Muscle layer of duodenum (tissue), 2 donors: ENCODE results near the gene ACSF3.

Experiments used
- H3K27ac ChIP-seq: one replicate; pipeline ENCODE4 v1.7.0; 2013; ENCODE audit warnings: mild to moderate bottlenecking, low read length
- H3K27me3 ChIP-seq: one replicate; pipeline ENCODE4 v1.7.0; 2013; ENCODE audit warnings: low read depth, mild to moderate bottlenecking, control low read depth, low read length
- H3K36me3 ChIP-seq, 2 donors: one replicate each; pipeline ENCODE4 v1.7.0; 2013; ENCODE audit warnings: low read length in 2 of 2, control low read depth in 1 of 2, mild to moderate bottlenecking in 1 of 2; ENCODE audit not compliant: insufficient read depth in 2 of 2, control insufficient read depth in 1 of 2
- H3K4me1 ChIP-seq, 2 donors: one replicate each; pipeline ENCODE4 v1.7.0; 2013; ENCODE audit warnings: low read length in 2 of 2, mild to moderate bottlenecking in 2 of 2, control low read depth in 1 of 2, moderate library complexity in 1 of 2; ENCODE audit not compliant: insufficient read depth in 2 of 2, control insufficient read depth in 1 of 2
- H3K4me3 ChIP-seq, 2 donors: one replicate each; pipeline ENCODE4 v1.7.0; 2013; ENCODE audit warnings: low read length in 2 of 2, low read depth in 1 of 2, mild to moderate bottlenecking in 1 of 2
- H3K9me3 ChIP-seq, 2 donors: one replicate each; pipeline ENCODE4 v1.7.0; 2013; ENCODE audit warnings: low read length in 2 of 2, control low read depth in 1 of 2, mild to moderate bottlenecking in 1 of 2; ENCODE audit not compliant: control insufficient read depth in 1 of 2
- donor health status: healthy.

Gene ACSF3

DNA sequence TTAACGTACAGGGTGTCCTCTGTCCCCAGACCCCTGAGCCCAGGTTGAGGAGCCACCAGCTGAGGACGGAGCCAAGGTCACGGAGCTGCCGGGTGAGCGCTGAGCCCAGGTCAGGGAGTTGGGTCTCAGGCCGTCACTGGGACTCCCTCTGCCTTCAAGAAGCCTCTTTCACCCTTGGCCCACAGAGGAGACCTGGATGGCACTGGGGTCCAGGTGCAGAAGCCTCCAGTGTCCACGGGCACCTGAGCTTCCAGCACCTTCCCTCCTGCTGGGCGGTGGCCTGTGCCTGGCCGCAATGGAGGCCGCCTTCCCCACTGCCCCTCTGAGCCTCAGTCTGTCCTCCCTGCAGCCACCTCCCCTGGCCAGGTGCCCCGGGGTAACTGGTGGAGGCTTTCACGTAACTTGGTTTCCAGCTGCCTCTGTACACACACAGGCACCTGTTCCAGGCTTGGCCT is 46.3 kb downstream of the ACSF3 start:
- Histone ChIP-seq H3K27me3 (no peaks in the 10 kb centered on the region), H3K27ac (no peak overlapping the region), H3K9me3 (no peaks in the 10 kb centered on the region), H3K4me1 (no peaks in the 10 kb centered on the region), H3K36me3 (peaks cover 17 to 60% of the 10 kb centered on the region in 2 donors), H3K4me3 (no peak overlapping the region)

GRCh38 chr16:89140401-89140800 is 46.7 kb downstream of the ACSF3 start:
- Histone ChIP-seq H3K4me3 (no peak overlapping the region), H3K36me3 (peaks cover 14 to 63% of the 10 kb centered on the region in 2 donors), H3K9me3 (no peaks in the 10 kb centered on the region), H3K27ac (no peak overlapping the region), H3K4me1 (no peaks in the 10 kb centered on the region), H3K27me3 (no peaks in the 10 kb centered on the region)

DNA sequence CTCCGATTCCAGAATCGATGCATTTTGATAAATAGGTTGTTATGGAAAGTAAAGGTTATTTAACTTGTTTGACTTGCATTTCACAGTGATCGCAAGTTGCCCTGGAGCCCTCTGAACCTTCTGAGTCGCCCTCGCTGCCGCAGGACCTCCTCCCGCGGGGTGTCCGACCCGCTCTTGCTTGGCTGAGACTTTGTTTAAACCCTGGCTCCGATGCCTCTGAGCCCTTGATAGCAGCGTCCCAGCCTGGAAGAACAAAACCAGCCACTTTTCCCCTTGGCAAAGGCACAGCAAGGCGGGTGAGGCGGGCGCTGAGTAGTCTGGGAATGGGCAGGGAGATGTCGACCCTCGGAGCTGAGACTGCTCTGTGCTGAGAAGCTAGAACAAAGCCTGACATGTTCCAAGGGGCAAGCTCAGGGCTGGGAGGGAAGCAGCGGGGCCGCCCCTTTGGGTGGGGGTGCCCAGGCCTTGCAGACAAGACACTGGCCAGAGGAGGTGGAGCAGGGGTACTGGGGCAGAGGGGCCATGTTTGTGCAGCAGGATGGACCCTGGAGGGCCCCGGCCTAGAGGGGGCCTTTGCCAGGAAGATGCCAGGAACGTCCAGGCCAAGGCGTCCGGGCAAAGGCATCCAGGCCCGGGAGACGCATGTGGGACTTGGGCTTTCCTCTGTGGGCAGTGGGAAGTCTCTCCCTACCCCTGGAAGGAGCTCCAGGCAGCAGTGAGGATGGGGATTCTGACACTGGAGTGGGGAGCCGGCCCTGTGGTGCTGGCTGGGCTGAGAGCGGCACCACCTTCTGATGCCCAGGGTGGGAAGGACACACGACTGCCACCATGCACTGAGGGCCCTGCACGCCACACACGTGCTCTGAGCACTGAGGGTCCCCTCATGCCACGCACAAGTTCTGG is 47.6 kb downstream of the ACSF3 start:
- H3K36me3 ChIP-seq = peaks cover 18 to 67% of the 10 kb centered on the region in 2 donors
- no peak overlapping the region for H3K27ac ChIP-seq
- no peak overlapping the region for H3K4me3 ChIP-seq
- no peaks in the 10 kb centered on the region for H3K4me1 ChIP-seq
- H3K9me3 ChIP-seq = no peaks in the 10 kb centered on the region
- no peaks in the 10 kb centered on the region for H3K27me3 ChIP-seq

GRCh38 chr16:89141884-89142267 is 48.2 kb downstream of the ACSF3 start:
- no peaks in the 10 kb centered on the region for H3K9me3 ChIP-seq
- no peaks in the 10 kb centered on the region for H3K27me3 ChIP-seq
- peaks cover 24 to 66% of the 10 kb centered on the region in 2 donors for H3K36me3 ChIP-seq
- H3K27ac ChIP-seq = no peak overlapping the region
- H3K4me1 ChIP-seq = no peaks in the 10 kb centered on the region
- no peak overlapping the region for H3K4me3 ChIP-seq

DNA sequence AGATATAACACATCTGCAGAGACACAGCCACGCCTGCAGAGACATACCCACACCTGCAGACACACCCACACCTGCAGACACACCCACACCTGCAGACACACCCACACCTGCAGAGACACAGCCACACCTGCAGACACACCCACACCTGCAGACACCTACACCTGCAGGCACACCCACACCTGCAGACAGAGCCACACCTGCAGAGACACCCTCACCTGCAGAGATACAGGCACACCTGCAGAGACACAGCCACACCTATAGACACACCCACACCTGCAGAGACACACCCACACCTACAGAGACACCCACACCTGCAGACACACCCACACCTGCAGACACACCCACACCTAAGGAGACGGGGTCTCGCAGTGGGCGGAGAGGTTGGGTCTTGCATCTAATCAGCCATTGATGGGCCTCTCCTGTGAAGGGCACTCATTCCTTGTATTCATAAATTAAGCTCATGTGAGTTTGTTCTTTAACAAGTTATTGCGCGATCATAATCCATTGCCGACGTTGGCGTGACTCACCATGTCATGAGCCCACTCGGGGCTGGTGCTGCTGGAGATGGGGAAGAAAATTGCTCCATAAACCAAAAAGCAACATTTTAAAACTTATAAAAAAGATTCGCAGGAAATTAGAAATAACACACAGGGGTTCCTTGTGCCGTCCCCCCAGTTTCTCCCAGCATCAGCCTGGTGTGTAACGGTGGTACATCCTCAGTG is 49.0 kb downstream of the ACSF3 start:
- Histone ChIP-seq H3K36me3 (peaks cover 24 to 64% of the 10 kb centered on the region in 2 donors), H3K4me3 (no peak overlapping the region), H3K4me1 (no peaks in the 10 kb centered on the region), H3K27ac (no peak overlapping the region), H3K27me3 (no peaks in the 10 kb centered on the region), H3K9me3 (no peaks in the 10 kb centered on the region)

GRCh38 chr16:89143201-89143741 is 49.6 kb downstream of the ACSF3 start:
- H3K4me3 ChIP-seq = no peak overlapping the region
- no peaks in the 10 kb centered on the region for H3K4me1 ChIP-seq
- H3K9me3 ChIP-seq = no peaks in the 10 kb centered on the region
- no peak overlapping the region for H3K27ac ChIP-seq
- H3K36me3 ChIP-seq = peaks cover 24 to 62% of the 10 kb centered on the region in 2 donors
- H3K27me3 ChIP-seq = no peaks in the 10 kb centered on the region

DNA sequence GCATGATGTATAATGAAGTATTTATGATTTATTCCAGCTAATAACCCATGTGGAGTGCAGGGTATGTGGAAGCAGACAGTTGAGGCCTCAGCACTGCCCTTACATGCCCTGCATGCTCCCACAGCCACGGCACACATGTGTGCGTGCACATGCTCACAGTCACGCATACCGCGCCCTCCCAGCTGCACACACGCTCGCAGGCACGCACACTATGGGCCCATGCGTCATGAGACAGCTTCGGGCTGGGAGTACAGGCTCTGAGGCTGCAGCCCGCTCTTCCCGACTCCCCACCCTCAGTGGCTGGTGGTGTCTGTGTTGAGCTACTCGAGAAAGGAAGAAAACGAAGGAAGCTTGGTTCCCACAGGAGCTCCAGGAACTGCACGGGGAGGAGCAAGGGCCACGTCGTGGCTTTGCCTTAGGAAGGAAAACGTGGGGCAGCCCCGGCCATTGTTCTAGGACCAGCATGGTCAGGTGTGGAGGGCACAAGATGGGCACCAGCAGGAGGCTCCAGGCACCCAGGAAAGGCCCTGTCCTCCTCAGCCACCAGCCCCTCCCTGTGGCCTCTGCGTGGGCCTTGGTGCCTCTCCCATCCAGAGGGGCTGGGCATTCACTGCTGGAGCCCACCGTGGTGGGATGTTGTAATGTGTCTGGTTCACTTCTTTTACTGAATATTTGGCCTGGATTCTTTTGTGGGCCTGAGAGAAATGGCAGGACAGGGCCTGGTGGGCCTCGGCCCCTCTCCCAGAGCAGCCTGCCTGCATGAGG is 50.4 kb downstream of the ACSF3 start:
- Histone ChIP-seq H3K9me3 (no peaks in the 10 kb centered on the region), H3K4me3 (no peak overlapping the region), H3K27me3 (no peaks in the 10 kb centered on the region), H3K27ac (no peak overlapping the region), H3K4me1 (no peaks in the 10 kb centered on the region), H3K36me3 (peaks cover 24 to 65% of the 10 kb centered on the region in 2 donors)

DNA sequence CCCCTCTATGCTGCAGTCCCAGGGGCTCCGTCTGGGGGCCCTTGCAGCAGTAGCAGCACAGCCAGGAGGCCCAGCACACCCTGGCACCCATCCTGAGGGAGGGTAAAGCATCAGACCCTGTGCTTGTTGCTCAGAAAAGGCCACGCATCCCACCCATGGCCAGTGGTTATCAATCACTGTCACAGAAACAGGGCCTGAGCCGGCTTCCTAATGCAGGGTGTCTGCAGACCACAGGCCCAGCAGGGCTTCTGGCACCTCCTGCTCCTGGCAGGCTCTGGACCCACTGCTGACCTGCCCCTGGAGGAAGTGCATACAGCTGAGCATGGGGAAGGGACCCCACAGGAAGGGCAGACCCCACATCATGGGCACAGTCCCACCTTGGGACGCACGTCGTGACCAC is 51.0 kb downstream of the ACSF3 start:
- Histone ChIP-seq H3K4me1 (no peaks in the 10 kb centered on the region), H3K4me3 (no peak overlapping the region), H3K27me3 (no peaks in the 10 kb centered on the region), H3K27ac (no peak overlapping the region), H3K9me3 (peaks cover 0 to 3% of the 10 kb centered on the region in 2 donors), H3K36me3 (peaks cover 24 to 69% of the 10 kb centered on the region in 2 donors)

- peaks cover 0 to 3% of the 10 kb centered on the region in 2 donors for H3K9me3 ChIP-seq
- no peaks in the 10 kb centered on the region for H3K27me3 ChIP-seq
- peaks cover 32 to 69% of the 10 kb centered on the region in 2 donors for H3K36me3 ChIP-seq
These were observed 51.9 kb downstream of the ACSF3 start for GRCh38 chr16:89145406-89146161.

GRCh38 chr16:89146211-89147005 is 52.8 kb downstream of the ACSF3 start:
- Histone ChIP-seq H3K27me3 (no peaks in the 10 kb centered on the region), H3K4me3 (no peak overlapping the region), H3K27ac (no peak overlapping the region), H3K36me3 (peaks cover 35 to 63% of the 10 kb centered on the region in 2 donors), H3K4me1 (no peaks in the 10 kb centered on the region), H3K9me3 (peaks cover 0 to 3% of the 10 kb centered on the region in 2 donors)

More at GRCh38 chr16:89145406-89146161, 51.9 kb downstream of the ACSF3 start:
- H3K4me1 ChIP-seq = no peaks in the 10 kb centered on the region
- no peak overlapping the region for H3K4me3 ChIP-seq
- no peak overlapping the region for H3K27ac ChIP-seq
